Naive B cell (primary cell): ENCODE data around the gene CEP72. TPM values are rescaled to one million over a fixed set of nuclear protein-coding genes. Genes with fewer than 3 reads are reported as not detected.

Source experiments
- ATAC-seq, 2 donors: fragments of 150-1000 bp; cut with Tn5 transposase; 2 replicates each; pipeline ENCODE4 v1.10.0; 2021; ENCODE audit warnings: low read depth in 2 of 2, mild to moderate bottlenecking in 2 of 2, moderate library complexity in 2 of 2
- DNase-seq: peaks from one replicate; pipeline ENCODE4 v3.0.0; 2022
- H3K27ac Mint-ChIP-seq, 6 donors: one replicate each; pipeline ENCODE4 v1.8.0; 2020 to 2022; ENCODE audit warnings: mild to moderate bottlenecking in 6 of 6, mixed read lengths in 6 of 6, moderate library complexity in 5 of 6, inconsistent platforms in 2 of 6
- H3K27me3 Mint-ChIP-seq, 3 donors: one replicate each; pipeline ENCODE4 v1.8.0; 2021 to 2022; ENCODE audit warnings: mixed read lengths in 3 of 3, mild to moderate bottlenecking in 1 of 3
- H3K36me3 Mint-ChIP-seq, 2 donors: one replicate each; pipeline ENCODE4 v1.8.0; 2020 to 2022; ENCODE audit warnings: mixed read lengths in 2 of 2, inconsistent platforms in 1 of 2, mild to moderate bottlenecking in 1 of 2
- H3K4me1 Mint-ChIP-seq, 3 donors: one replicate each; pipeline ENCODE4 v1.8.0; 2020 to 2022; ENCODE audit warnings: mixed read lengths in 3 of 3, inconsistent platforms in 1 of 3, mild to moderate bottlenecking in 1 of 3, moderate library complexity in 1 of 3
- H3K4me3 Mint-ChIP-seq, 8 donors: one replicate each; pipeline ENCODE4 v1.8.0; 2020 to 2022; ENCODE audit warnings: mild to moderate bottlenecking in 8 of 8, mixed read lengths in 8 of 8, moderate library complexity in 8 of 8, inconsistent platforms in 2 of 8
- H3K9me3 Mint-ChIP-seq, 7 donors: one replicate each; pipeline ENCODE4 v1.8.0; 2020 to 2022; ENCODE audit warnings: mixed read lengths in 7 of 7, mild to moderate bottlenecking in 5 of 7, inconsistent platforms in 2 of 7, moderate library complexity in 1 of 7
- polyA plus RNA-seq, 6 donors: library from polyadenylated mRNA; unstranded; fragments of 300-500 nt; fragmentation: Illumina TruSeq; gene quantifications; one replicate each; pipeline ENCODE4 v1.2.3, GENCODE V29; 2021; ENCODE audit warnings: low read depth in 6 of 6

CEP72 gene
- polyA plus RNA-seq, 6 donors from 2014 or later: 1.9 to 7.8 (median 2.9) TPM; not detected in 1

DNA sequence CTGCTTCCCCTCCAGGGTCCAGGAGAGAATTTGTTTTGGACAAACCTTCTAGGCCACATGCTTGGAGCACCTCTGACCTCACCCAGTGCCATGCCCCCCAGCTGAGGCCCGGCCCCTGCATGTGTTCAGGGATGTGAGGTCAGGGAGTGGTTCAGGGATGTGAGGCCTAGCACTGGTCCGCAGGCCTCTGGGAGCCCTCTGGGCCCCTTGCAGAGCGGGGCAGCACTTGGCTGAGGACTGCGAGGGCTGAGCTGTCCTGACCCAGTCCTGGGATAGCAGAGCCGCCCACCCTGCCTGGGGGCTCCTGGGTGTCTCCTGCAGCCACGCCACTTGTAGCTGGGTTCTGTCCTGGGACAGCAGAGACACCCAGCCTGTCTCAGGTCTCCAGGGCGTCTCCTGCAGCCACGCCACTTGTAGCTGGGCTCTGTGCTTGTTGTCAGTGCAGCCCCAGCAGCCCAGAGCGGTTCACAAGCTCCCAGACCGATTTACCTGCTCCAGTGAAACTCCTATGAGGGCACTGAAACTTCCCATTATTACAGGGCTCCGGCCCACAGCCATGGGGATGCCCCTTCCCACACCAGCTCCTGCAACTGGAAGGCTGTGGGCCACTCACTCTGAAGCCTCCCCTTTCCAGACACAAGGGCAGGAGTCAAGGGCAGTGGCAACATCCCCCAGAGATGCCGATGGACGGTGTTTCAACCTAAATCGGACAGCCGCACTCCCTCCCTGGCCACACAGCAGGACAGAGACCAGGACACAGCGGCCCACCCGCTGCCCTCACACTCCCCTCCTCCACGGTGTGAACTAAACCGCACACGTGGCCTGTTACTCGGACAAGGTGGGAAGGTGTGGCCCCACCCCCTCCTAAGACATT, 5.4 kb upstream of the CEP72 start:
- no peak for ATAC-seq
- Mint-ChIP-seq H3K27ac (peak overlapping the region in 2 of 6 donors; percentile 82 to 87), H3K36me3 (no peaks in the 10 kb centered on the region), H3K9me3 (peaks cover 0 to 5% (median 0%) of the 10 kb centered on the region in 7 donors), H3K27me3 (peaks cover 15 to 69% (median 50%) of the 10 kb centered on the region in 3 donors), H3K4me1 (peaks cover 31 to 38% (median 35%) of the 10 kb centered on the region in 3 donors), H3K4me3 (peak overlapping the region in 5 of 8 donors; percentile 12 to 71 (median 61))
- no peak for DNase-seq

DNA sequence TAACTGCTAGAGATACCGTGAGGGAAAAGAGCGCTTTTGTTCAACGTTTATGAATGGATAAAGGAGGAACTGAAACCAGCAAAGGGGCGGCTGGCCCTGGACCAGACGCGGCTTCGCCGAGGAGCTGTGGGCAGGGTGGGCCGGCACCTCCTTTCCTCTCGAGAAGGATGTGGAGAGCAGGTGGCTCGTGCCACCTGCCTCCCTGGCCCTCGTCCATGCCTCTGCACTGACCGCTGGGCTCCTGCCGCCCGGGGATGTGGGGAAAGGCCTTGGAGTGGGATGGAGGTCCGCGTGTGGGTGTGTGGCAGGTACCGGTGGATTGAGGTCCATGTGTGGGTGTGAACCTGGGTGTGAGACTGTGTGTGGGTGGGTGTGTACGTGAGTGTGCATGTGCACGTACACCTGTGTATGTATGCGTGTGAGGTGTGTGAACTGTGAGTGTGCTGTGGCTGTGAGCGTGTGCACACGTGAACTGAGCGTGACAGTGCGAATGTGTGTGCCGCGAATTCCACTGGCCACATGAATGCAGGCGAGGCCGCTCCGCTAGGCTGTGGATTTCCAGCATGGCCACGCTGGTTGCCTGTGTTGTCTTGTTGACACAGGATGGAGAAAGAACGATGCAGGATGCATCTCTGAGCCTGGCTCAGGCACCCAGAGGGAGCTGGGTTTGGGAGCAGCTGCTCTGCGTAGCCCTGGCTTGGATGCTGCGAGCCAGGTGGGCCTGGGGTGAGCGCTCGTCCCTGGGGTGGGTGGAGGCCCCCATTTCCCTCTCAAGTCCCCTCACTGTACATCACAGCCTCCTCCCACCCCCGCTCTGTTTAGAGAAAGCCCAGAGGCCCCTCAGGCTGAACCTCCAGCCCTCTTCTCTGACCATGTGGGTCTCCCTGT, 4.4 kb upstream of the CEP72 start:
- Mint-ChIP-seq H3K27me3 (peaks cover 11 to 60% (median 50%) of the 10 kb centered on the region in 3 donors), H3K9me3 (peaks cover 0 to 5% (median 0%) of the 10 kb centered on the region in 7 donors), H3K4me1 (peaks cover 34 to 42% (median 38%) of the 10 kb centered on the region in 3 donors), H3K27ac (peak overlapping the region in 3 of 6 donors; percentile 45 to 87 (median 82)), H3K36me3 (peaks cover 0 to 3% of the 10 kb centered on the region in 2 donors), H3K4me3 (peak overlapping the region; percentile 37 to 71 (median 62))
- ATAC-seq (peak; percentile 61 to 65), DNase-seq (peak; percentile 67)

DNA sequence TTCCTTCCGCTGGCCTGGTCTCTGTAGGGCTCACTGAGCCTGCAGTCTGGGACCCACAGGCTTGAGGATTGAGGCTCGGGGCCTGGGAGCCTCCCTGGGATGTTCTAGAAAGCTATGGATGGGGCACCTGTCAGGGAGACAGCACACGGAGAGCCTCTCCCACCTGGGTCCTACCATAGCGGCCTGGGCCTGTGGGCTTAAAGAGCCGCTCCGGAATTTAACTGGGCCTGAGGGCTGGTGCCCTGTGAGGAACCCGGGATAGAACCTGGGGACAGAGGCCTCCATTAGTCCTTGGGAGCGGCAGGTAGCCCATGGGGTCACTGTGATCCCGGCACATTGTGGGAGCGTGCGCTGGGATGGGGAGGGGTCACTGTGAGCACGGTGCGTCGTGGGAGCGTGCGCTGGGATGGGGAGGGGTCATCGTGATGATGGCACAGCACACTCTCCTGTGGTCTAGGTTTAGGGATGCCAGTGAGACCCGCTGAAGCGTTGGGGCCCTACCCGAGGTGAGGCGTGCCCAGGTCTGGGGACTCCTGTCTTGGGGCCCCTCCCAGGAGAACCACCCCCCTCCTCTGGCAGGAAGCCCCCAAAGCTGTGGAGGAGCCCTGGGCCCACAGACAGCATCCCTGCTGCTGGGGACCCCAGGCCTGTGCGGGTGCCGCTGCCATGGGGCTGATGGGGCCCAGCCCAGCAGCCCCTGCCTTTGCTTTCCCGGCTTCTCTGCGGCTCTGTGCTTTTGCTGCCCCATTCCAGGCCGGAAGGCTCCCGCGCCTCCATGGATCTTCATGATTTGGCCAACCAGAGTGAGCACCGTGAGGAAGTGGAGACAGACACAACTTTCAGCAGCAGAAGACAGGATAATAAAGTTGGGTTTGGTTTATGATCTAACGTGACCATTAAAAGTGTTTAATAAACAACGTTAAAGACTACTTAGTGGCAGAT, 3.4 kb upstream of the CEP72 start:
- no peak for ATAC-seq

DNA sequence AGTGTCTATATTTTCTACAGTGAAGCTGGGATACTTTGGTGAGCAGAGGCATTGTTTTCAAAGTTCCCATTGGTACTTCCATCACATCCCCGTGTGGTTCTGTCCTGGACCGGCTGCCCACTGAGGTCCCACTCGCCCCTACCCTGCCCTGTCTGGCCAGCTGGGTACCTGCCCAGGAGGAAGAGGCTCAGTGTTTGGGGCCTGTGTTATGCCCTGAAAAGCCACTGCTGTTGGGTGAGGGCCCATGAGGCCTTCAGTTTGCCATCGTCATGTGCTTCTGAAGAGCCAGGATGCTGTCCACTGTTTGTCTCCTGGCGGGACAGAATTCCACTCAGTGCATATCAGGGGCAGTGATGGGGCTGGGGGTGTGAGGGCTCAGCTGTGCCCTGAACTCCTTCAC, 2.6 kb upstream of the CEP72 start:
- no peak for ATAC-seq
- H3K4me3 Mint-ChIP-seq: peak overlapping the region in 2 of 8 donors; percentile 25 to 43
- H3K4me1 Mint-ChIP-seq: peaks cover 42 to 58% (median 45%) of the 10 kb centered on the region in 3 donors
- peaks cover 9 to 43% (median 38%) of the 10 kb centered on the region in 3 donors for H3K27me3 Mint-ChIP-seq
- H3K36me3 Mint-ChIP-seq: peaks cover 0 to 6% of the 10 kb centered on the region in 2 donors
- no peak for DNase-seq
- H3K9me3 Mint-ChIP-seq: peaks cover 0 to 7% (median 0%) of the 10 kb centered on the region in 7 donors
- H3K27ac Mint-ChIP-seq: no peak overlapping the region

More for the DNA sequence above, 3.4 kb upstream of the CEP72 start:
- H3K4me3 Mint-ChIP-seq: peak overlapping the region in 2 of 8 donors; percentile 25 to 43
- H3K27me3 Mint-ChIP-seq: peaks cover 9 to 51% (median 46%) of the 10 kb centered on the region in 3 donors
- peaks cover 0 to 6% of the 10 kb centered on the region in 2 donors for H3K36me3 Mint-ChIP-seq
- peak overlapping the region in 1 of 6 donors; percentile 52 for H3K27ac Mint-ChIP-seq
- H3K4me1 Mint-ChIP-seq: peaks cover 42 to 52% (median 43%) of the 10 kb centered on the region in 3 donors
- H3K9me3 Mint-ChIP-seq: peaks cover 0 to 7% (median 0%) of the 10 kb centered on the region in 7 donors
- no peak for DNase-seq

DNA sequence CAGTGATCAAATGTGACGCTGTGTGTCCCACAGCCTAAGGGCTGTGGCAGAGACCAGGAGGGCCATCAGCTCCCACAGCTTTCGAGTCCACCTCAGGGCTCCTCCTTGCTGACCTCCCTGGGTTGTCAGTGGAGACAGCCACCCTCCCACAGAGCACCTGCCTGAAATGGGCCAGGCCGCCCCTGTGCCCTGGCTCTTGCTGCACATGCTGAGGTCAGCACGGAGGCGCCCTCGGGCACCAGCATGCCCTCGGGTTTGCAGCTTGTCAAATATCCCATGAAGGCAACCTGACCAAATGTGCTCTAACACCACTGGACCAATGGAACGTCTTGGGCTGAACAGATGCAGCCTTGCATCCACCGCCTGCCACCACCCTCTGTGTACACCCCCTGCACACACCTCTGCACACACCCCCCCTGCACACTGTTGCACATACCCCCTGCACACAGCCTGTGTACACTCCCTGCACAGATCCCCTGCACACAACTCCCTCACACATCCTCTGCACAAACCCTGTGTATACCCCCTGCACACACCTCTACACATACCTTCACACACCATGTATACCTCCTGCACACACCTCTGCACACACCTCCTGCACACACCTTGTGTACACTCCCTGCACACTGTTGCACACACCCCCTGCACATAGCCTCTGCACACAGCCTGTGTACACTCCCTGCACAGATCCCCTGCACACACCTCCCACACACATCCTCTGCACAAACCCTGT, 2.0 kb upstream of the CEP72 start:
- H3K4me3 Mint-ChIP-seq: peak overlapping the region in 6 of 8 donors; percentile 62 to 94 (median 84)
- DNase-seq (no peak), ATAC-seq (no peak)
- H3K27me3 Mint-ChIP-seq: peaks cover 5 to 36% (median 32%) of the 10 kb centered on the region in 3 donors
- H3K27ac Mint-ChIP-seq: peak overlapping the region in 1 of 6 donors; percentile 55
- peaks cover 0 to 6% of the 10 kb centered on the region in 2 donors for H3K36me3 Mint-ChIP-seq
- H3K4me1 Mint-ChIP-seq: peaks cover 37 to 61% (median 45%) of the 10 kb centered on the region in 3 donors
- H3K9me3 Mint-ChIP-seq: peaks cover 0 to 5% (median 0%) of the 10 kb centered on the region in 7 donors

DNA sequence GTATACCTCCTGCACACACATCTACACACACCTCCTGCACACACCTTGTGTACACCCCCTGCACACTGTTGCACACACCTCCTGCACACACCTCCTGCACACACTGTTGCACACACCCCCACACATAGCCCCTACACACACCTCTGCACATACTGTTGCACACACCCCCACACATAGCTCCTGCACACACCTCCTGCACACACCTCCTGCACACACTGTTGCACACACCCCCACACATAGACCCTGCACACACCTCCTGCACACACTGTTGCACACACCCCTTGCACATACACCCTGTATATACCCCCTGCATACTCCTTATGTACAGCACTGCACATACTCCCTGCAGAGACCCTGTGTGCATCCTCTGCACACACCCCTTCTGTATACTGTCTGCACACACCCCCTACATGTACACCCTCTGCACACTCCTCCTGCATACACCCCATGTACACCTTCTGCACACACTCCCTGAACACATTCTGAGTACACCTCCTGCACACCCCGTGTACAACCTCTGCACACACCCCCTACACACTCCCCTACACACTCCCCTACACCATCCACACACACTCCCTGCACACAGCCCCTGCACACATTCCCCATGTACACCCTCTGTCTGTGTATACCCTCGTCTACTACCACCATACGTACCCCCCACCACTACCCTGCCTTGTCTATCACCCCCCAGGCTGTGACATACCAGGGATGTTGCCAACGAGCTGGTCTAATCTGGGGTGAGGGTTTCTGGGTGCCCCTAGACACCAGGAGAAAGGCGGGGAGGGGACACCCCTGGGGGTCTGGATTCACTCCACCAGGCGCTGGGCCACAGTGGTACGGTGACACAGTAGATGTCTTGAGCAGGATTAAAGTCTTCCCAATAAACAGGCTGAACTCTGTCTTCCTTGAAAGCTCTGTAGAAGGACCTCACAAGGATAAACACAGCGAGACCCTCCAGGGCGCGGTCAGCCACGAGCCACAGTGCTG, 1.1 kb upstream of the CEP72 start:
- Mint-ChIP-seq H3K9me3 (peaks cover 0 to 5% (median 2%) of the 10 kb centered on the region in 7 donors), H3K4me1 (peaks cover 39 to 57% (median 43%) of the 10 kb centered on the region in 3 donors), H3K27me3 (peaks cover 5 to 30% (median 24%) of the 10 kb centered on the region in 3 donors), H3K27ac (peak overlapping the region in 4 of 6 donors; percentile 33 to 88 (median 68)), H3K36me3 (peaks cover 0 to 14% of the 10 kb centered on the region in 2 donors), H3K4me3 (peak overlapping the region; percentile 66 to 94 (median 86))
- DNase-seq: no peak
- no peak for ATAC-seq

DNA sequence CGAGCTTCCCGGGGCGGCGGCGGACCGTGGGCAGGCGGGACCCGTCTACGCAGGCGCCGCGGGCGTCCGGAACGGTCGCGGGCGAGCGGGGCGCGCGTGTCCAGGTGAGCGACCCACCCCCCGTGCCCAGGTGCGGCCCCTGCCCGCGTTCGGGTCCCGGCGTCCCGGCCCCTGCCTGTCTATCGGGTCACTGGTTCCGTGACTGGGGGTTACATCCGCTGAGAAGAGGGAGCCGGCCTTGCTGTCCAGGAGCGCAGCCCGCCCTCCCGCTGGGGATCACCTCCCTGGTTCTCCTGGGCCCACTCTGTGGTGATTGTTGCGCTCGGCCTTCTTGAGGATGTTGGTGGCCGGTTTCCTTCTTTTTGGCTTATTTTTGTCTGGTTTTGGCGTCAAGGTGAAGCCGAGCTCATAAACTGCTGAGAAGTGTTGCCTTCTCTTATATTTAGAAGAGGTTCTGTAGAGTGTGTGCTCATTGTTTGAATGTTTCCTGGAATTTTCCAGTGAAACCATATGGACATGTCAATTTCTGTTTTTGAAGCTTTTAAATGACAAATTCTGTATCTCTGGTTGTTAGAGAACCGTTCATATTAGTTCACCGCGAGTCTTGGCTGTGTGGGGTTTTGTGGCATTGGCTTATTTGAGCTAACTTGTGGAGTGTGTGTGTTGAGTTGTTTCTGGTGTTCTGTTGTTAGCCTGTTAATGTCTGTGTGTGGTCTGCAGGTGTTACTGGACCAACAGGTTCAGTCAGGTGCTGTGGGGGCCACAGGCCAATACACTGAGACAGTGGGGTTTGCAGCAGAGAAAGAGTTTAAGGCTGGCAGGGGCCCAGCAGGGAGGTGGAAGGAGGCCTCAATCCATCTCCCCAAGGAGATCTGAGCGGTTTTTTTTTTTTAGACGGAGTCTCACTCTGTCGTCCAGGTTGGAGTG, 621 bp downstream of the CEP72 start:
- ATAC-seq (peak; percentile 15 to 20), DNase-seq (no peak)
- Mint-ChIP-seq H3K27ac (peak overlapping the region in 5 of 6 donors; percentile 11 to 96 (median 71)), H3K9me3 (peaks cover 0 to 5% (median 2%) of the 10 kb centered on the region in 7 donors), H3K36me3 (peaks cover 0 to 21% of the 10 kb centered on the region in 2 donors), H3K4me1 (peaks cover 38 to 52% (median 39%) of the 10 kb centered on the region in 3 donors), H3K27me3 (peaks cover 0 to 18% (median 14%) of the 10 kb centered on the region in 3 donors), H3K4me3 (peak overlapping the region; percentile 88 to 98 (median 94))

DNA sequence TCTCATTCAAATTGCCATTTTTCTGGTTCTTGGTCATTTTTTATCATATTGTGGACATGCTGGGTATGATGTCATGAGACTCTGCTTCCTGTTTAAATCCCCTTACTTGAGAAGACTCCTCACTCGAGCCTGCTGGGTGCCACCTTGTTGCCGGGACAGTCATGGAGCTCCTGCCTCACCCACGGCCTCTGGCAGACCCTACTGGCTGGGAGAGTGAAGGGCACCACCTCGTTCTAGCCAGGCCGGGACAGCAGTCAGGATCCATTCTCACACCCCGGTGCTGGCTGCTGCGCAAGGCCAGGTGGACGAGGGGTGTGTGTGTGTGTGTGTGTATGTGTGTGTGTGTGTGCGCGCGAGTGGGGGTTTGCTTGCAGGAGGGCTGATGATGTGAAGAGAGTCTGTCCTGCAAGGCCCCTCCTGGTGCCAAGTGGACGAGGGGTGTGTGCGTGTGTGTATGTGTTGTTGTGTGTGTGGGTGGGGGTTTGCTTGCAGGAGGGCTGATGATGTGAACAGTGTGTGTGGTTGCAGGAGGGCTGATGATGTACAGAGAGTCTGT, 4.4 kb downstream of the CEP72 start:
- Mint-ChIP-seq H3K27me3 (no peaks in the 10 kb centered on the region), H3K4me1 (peaks cover 22 to 29% (median 24%) of the 10 kb centered on the region in 3 donors), H3K36me3 (peaks cover 8 to 45% of the 10 kb centered on the region in 2 donors), H3K27ac (no peak overlapping the region), H3K9me3 (peaks cover 0 to 5% (median 2%) of the 10 kb centered on the region in 7 donors), H3K4me3 (peak overlapping the region in 3 of 8 donors; percentile 26 to 75 (median 75))
- DNase-seq (no peak), ATAC-seq (no peak)

DNA sequence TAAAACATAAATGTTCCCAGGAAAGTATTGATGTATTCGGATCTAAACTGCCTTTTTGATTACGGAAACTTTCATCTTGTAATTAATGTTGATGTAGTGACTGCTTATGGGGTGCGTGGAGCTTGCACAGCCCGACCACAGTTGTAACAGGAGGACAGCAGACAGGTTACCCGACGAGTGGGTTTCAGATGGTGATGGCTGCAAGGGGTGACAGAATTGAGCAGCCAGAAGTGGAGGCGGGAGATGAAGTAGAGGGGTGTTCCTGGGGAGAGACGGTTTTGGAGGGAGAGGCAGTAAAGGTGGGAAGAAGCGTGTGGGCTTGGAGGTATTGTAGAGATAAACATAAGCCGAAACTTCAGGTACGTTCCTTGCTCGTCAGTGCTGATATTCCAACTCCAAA, 5.8 kb downstream of the CEP72 start:
- no peak overlapping the region for H3K4me3 Mint-ChIP-seq
- H3K36me3 Mint-ChIP-seq: peaks cover 8 to 41% of the 10 kb centered on the region in 2 donors

More for the DNA sequence above, 5.8 kb downstream of the CEP72 start:
- peaks cover 0 to 5% (median 2%) of the 10 kb centered on the region in 7 donors for H3K9me3 Mint-ChIP-seq
- H3K27ac Mint-ChIP-seq: peak overlapping the region in 1 of 6 donors; percentile 35
- peaks cover 18 to 24% (median 20%) of the 10 kb centered on the region in 3 donors for H3K4me1 Mint-ChIP-seq
- ATAC-seq (no peak), DNase-seq (no peak)
- no peaks in the 10 kb centered on the region for H3K27me3 Mint-ChIP-seq
